ENCODE data around the gene TCHP.
"Not testable (repeated sequence)": the region's sequence is repeated elsewhere in the genome, so short reads cannot be mapped to it uniquely, and the experiment has no call there.

The TCHP gene, protein sequence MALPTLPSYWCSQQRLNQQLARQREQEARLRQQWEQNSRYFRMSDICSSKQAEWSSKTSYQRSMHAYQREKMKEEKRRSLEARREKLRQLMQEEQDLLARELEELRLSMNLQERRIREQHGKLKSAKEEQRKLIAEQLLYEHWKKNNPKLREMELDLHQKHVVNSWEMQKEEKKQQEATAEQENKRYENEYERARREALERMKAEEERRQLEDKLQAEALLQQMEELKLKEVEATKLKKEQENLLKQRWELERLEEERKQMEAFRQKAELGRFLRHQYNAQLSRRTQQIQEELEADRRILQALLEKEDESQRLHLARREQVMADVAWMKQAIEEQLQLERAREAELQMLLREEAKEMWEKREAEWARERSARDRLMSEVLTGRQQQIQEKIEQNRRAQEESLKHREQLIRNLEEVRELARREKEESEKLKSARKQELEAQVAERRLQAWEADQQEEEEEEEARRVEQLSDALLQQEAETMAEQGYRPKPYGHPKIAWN

DNA sequence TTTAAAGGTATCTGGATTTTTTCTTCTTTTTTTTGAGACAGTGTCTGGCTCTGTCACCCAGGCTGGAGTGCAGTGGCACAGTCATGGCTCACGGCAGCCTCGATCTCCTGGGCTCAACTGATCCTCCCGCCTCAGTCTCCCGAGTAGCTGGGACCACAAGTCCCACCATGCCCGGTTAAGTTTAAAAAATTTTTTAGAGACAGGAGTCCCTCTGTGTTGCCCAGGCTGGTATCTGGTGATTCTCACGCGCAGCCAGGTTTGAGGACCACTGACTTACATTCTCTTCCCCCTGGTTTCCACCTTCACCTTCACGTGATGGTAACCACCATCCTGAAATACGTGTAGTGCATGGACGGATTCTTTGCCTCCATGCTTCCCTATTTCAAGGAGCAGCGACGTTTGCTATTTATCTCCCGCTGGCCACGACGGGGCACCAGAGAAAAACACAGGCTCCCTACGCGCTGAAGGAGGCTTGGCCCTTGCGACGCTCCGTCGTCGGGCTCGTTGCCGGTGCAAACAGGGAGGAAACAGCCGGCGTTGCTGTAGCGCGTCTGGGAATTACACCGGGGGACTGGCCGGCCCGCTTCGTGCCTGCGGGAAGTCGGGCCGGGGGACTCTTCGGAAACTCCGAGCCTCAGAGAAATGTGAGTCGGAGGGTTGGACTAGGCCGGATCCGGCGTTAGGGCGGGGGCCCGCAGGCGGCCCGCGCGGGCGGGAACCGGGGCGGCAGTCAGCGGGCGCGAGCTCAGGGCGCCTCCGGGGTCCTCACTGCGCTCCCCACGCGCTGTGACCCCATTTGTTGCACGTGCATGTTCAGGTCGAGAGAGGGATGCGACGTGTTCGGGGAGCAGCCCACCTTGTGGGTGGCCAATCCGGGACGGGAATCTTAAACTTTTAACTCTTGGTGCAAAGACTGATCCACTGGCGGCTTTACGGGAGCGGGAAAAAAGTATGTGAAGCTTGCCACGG lies at the start of gene TCHP:
Gene TCHP (plus strand): TSS at position 492 of the 969 bp plus-strand sequence. CDS start 2,753 bp downstream, outside the sequence.
- H3K4me3 ChIP-seq (replicated peaks; ENCODE audit: low read depth, low read length), result peak within 1 kb of the TSS; percentile 79
- peak; percentile 91 for DNase-seq (ENCODE audit: low read depth)
- TF ChIP-seq, protein P1, sequence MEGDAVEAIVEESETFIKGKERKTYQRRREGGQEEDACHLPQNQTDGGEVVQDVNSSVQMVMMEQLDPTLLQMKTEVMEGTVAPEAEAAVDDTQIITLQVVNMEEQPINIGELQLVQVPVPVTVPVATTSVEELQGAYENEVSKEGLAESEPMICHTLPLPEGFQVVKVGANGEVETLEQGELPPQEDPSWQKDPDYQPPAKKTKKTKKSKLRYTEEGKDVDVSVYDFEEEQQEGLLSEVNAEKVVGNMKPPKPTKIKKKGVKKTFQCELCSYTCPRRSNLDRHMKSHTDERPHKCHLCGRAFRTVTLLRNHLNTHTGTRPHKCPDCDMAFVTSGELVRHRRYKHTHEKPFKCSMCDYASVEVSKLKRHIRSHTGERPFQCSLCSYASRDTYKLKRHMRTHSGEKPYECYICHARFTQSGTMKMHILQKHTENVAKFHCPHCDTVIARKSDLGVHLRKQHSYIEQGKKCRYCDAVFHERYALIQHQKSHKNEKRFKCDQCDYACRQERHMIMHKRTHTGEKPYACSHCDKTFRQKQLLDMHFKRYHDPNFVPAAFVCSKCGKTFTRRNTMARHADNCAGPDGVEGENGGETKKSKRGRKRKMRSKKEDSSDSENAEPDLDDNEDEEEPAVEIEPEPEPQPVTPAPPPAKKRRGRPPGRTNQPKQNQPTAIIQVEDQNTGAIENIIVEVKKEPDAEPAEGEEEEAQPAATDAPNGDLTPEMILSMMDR (IDR thresholded peaks at IDR 0.05; ENCODE audit: low read length, missing control alignments), result peak; percentile 43

DNA sequence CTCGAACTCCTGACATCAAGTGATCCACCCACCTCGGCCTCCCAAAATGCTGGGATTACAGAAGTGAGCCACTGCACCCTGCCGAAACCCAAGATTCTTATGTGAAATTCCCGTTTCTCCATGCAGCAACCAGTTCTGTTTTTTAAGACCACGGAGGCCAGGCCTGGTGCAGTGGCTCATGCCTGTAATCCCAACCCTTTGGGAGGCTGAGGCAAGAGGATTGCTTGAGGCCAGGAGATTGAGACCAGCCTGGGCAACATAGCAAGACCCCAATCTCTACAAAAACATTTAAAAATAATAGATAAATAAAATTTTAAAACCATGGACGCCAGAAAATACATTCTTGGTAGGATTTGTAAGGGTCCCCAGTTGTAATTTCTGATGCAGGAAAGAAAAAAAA lies 49.6 kb upstream of the TCHP start:
- not testable (repeated sequence) for H3K4me3 ChIP-seq (replicated peaks; ENCODE audit: low read depth, low read length); DNase-seq (ENCODE audit: low read depth)

DNA sequence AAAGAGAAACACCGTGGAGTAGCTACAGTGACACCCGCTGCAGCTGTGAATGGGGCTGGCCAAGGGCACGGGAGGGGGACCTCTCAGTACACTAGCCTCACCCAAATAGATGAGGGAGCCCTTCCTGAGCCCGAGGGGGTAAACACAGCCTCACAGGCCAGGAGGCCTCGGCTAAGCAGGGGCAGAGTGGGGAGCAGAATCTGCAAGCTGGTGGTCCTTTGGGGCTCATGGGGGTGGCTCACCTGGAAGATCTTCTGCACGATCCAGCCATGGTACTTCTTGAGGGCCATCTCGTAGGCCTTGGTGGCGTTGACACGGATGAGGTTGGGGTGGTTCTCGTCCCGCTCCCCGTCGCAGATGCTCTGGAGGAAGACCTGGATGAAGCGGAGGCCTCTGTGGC lies 44.7 kb upstream of the TCHP start:
- no peak overlapping the region for H3K4me3 ChIP-seq (replicated peaks; ENCODE audit: low read depth, low read length)
- TF ChIP-seq, protein P1 (IDR thresholded peaks at IDR 0.05; ENCODE audit: low read length, missing control alignments), result no peak
- no peak for DNase-seq (ENCODE audit: low read depth)

DNA sequence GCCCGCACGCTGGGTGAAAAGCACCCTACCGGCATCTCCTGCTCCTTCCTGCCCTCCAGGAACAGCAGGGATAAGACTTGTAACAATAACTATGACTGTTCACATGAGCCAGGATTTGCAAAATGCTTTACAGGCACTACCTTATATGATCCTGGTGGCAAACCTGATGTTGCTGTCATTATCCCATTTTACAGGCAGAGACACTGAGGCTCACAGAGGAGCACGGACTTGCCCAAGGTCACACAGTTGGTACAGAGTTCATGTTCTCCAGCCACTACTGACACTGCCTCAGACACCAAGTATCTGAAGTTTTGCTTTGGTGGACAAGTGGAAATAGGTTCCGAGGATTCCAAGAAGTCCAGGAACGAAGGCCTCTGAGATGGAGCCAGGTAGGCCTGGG lies 42.4 kb upstream of the TCHP start:
- no peak overlapping the region for H3K4me3 ChIP-seq (replicated peaks; ENCODE audit: low read depth, low read length)
- no peak for DNase-seq (ENCODE audit: low read depth)
- TF ChIP-seq, protein P1 (IDR thresholded peaks at IDR 0.05; ENCODE audit: low read length, missing control alignments), result no peak

DNA sequence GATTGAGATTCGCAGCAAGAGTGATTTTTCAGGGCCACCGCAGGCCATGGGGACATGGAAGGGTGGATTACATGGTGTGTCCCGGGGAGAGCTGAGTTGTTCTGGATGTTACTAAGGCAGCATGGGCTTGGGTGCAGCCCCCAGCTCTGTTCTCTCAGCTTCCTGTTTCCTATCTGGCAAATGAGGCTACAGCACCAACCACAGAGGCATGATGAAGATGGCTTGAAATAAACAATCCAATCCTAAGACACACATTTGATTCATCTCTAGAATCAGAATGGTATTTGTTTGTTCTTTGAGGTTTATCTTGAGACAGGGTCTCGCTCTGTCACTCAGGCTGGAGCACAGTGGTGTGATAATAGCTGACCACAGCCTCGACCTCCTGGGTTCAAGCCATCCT lies 41.3 kb upstream of the TCHP start:
- H3K4me3 ChIP-seq (replicated peaks; ENCODE audit: low read depth, low read length), result no peak overlapping the region
- DNase-seq (ENCODE audit: low read depth), result no peak
- TF ChIP-seq, protein P1 (IDR thresholded peaks at IDR 0.05; ENCODE audit: low read length, missing control alignments), result no peak

DNA sequence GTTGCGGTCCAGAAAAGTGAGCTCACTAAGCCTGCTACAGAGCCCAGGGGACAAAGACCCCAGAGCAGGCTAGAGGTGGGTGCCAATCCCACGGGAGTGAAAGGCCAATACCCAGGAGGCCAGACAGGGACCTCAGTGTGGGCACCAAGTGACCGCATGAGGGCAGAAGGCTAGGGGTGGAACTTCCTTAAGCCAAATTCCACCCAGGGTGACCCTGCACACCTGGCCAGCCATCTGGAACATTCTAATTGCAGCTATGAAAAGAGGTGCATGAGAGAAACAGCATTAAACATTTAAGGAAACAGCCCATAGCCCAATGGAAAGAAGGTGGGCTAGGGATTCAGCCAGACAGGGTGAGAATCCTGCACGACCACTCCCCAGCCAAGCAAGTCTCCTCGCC lies 39.1 kb upstream of the TCHP start:
- H3K4me3 ChIP-seq (replicated peaks; ENCODE audit: low read depth, low read length), result no peak overlapping the region
- TF ChIP-seq, protein P1 (IDR thresholded peaks at IDR 0.05; ENCODE audit: low read length, missing control alignments), result no peak
- no peak for DNase-seq (ENCODE audit: low read depth)
